IMR-90 (cell line): ENCODE results near the gene MEDAG. TPM values are rescaled to one million over a fixed set of nuclear protein-coding genes. Genes with fewer than 3 reads are reported as not detected.

Experiments used
- ATAC-seq: fragments of 200-7000 bp; cut with Tn5 transposase; 2 replicates; pipeline ENCODE4 v1.9.1; 2020; ENCODE audit warnings: low read depth, mild to moderate bottlenecking, moderate library complexity
- BruUV-seq: library from RNA; stranded (reverse); fragments of 400-500 nt; replicated peaks from 2 replicates; lab custom pipeline; 2021; lab: Mats Ljungman, UMichigan
- CTCF ChIA-PET: fragments of 300-600 bp; formaldehyde crosslinking; extraction: SDS; loops from one replicate; lab custom pipeline; 2021; ENCODE audit warnings: antibody characterized with exemption; lab: Yijun Ruan, JAX
- POLR2A ChIA-PET: fragments of 300-600 bp; sonication (Branson Sonifier 250); formaldehyde crosslinking; loops from one replicate; lab custom pipeline; 2022; ENCODE audit warnings: antibody characterized with exemption; ENCODE audit not compliant: unreplicated experiment; lab: Charles Lee
- DNase-seq: peaks from one replicate; pipeline ENCODE4 v3.0.0; 2013
- H2AFZ ChIP-seq: replicated peaks from 2 replicates; pipeline ENCODE3; 2013; ENCODE audit warnings: low read length, mild to moderate bottlenecking; ENCODE audit not compliant: poor library complexity
- H2AK5ac ChIP-seq: 2 replicates; pipeline ENCODE4 v1.6.1; 2013; ENCODE audit warnings: low read depth, low read length, inconsistent platforms
- H2AK9ac ChIP-seq: replicated peaks from 2 replicates; pipeline ENCODE3; 2013; ENCODE audit warnings: mild to moderate bottlenecking, low read depth, low read length, moderate library complexity; ENCODE audit not compliant: poor library complexity
- H2BK120ac ChIP-seq: 2 replicates; pipeline ENCODE4 v1.6.1; 2013; ENCODE audit warnings: low read depth, low read length, inconsistent platforms
- H2BK15ac ChIP-seq: 3 replicates; pipeline ENCODE4 v1.6.1; 2013; ENCODE audit warnings: low read depth, low read length, inconsistent platforms
- H2BK20ac ChIP-seq: 2 replicates; pipeline ENCODE4 v1.6.1; 2013; ENCODE audit warnings: low read depth, mild to moderate bottlenecking, inconsistent platforms, low read length, moderate library complexity
- H2BK5ac ChIP-seq: 2 replicates; pipeline ENCODE4 v1.6.1; 2013; ENCODE audit warnings: mild to moderate bottlenecking, low read depth, low read length, inconsistent platforms; ENCODE audit not compliant: poor library complexity, severe bottlenecking
- H3K14ac ChIP-seq: replicated peaks from 2 replicates; pipeline ENCODE4 v1.6.1; 2013; ENCODE audit warnings: low read depth, low read length, inconsistent platforms
- H3K18ac ChIP-seq: 2 replicates; pipeline ENCODE4 v1.6.1; 2013; ENCODE audit warnings: low read depth, low read length, control low read depth
- H3K23ac ChIP-seq: 2 replicates; pipeline ENCODE4 v1.6.1; 2013; ENCODE audit warnings: low read depth, low read length, inconsistent platforms
- H3K27ac ChIP-seq: 2 replicates; pipeline ENCODE4 v1.5.1; 2013; ENCODE audit warnings: mild to moderate bottlenecking, control low read depth, low read length; ENCODE audit not compliant: insufficient read depth
- H3K27me3 ChIP-seq: 2 replicates; pipeline ENCODE4 v1.6.1; 2013; ENCODE audit warnings: low read length; ENCODE audit not compliant: control insufficient read depth, insufficient read depth
- H3K36me3 ChIP-seq: 2 replicates; pipeline ENCODE4 v1.6.1; 2013; ENCODE audit warnings: low read length, mixed read lengths; ENCODE audit not compliant: control insufficient read depth, insufficient read depth
- H3K4ac ChIP-seq: 2 replicates; pipeline ENCODE4 v1.6.1; 2013; ENCODE audit warnings: low read depth, low read length, inconsistent platforms
- H3K4me1 ChIP-seq: 2 replicates; pipeline ENCODE4 v1.6.1; 2013; ENCODE audit warnings: low read length, mixed read lengths; ENCODE audit not compliant: control insufficient read depth, insufficient read depth
- H3K4me2 ChIP-seq: 2 replicates; pipeline ENCODE4 v1.6.1; 2013; ENCODE audit warnings: low read depth, mild to moderate bottlenecking, control low read depth, low read length, moderate library complexity
- H3K4me3 ChIP-seq: 2 replicates; pipeline ENCODE4 v1.5.1; 2013; ENCODE audit warnings: low read depth, mild to moderate bottlenecking, control low read depth, low read length, moderate library complexity; ENCODE audit not compliant: insufficient read depth
- H3K56ac ChIP-seq: 2 replicates; pipeline ENCODE4 v1.6.1; 2013; ENCODE audit warnings: low read length, inconsistent platforms; ENCODE audit not compliant: insufficient read depth; ENCODE audit errors: extremely low read depth
- H3K79me1 ChIP-seq, 2 experiments: 2 replicates each; pipeline ENCODE4 v1.6.1; 2013; ENCODE audit warnings: low read length in 2 of 2, inconsistent platforms in 1 of 2, low read depth in 1 of 2
- H3K9ac ChIP-seq: 2 replicates; pipeline ENCODE4 v1.6.1; 2013; ENCODE audit warnings: low read depth, low read length, control low read depth
- H3K9me1 ChIP-seq: 2 replicates; pipeline ENCODE4 v1.6.1; 2013; ENCODE audit warnings: low read length, inconsistent platforms; ENCODE audit not compliant: insufficient read depth
- H3K9me3 ChIP-seq: 2 replicates; pipeline ENCODE4 v1.6.1; 2013; ENCODE audit warnings: low read length; ENCODE audit not compliant: control insufficient read depth, insufficient read depth
- H4K20me1 ChIP-seq: 2 replicates; pipeline ENCODE4 v1.6.1; 2013; ENCODE audit warnings: low read length, inconsistent platforms; ENCODE audit not compliant: insufficient read depth
- H4K5ac ChIP-seq: 2 replicates; pipeline ENCODE4 v1.6.1; 2013; ENCODE audit warnings: mild to moderate bottlenecking, low read depth, low read length, control low read depth
- H4K8ac ChIP-seq, 2 experiments: 2 replicates each; pipeline ENCODE4 v1.6.1; 2013; ENCODE audit warnings: low read depth in 2 of 2, low read length in 2 of 2, control low read depth in 1 of 2, inconsistent platforms in 1 of 2
- H4K91ac ChIP-seq: 2 replicates; pipeline ENCODE4 v1.6.1; 2013; ENCODE audit warnings: low read depth, low read length, inconsistent platforms; ENCODE audit not compliant: insufficient read depth
- BHLHE40 ChIP-seq: fragments of 150-350 bp; IDR thresholded peaks from 2 replicates; pipeline ENCODE4 v1.6.1; 2016; ENCODE audit warnings: mild to moderate bottlenecking, low read depth, low read length
- CEBPB ChIP-seq: IDR thresholded peaks from 2 replicates; pipeline ENCODE4 v1.6.1; 2012; ENCODE audit warnings: low read depth, low read length, improper control_type of control experiment
- CHD1 ChIP-seq: IDR thresholded peaks from 2 replicates; pipeline ENCODE4 v1.6.1; 2012; ENCODE audit warnings: low read depth, low read length, improper control_type of control experiment
- FOS ChIP-seq: fragments of 150-350 bp; IDR thresholded peaks from 2 replicates; pipeline ENCODE4 v1.6.1; 2016; ENCODE audit warnings: low read depth, low read length
- MAFK ChIP-seq: IDR thresholded peaks from 2 replicates; pipeline ENCODE4 v1.6.1; 2012; ENCODE audit warnings: low read depth, low read length, improper control_type of control experiment
- MAZ ChIP-seq: IDR thresholded peaks from 2 replicates; pipeline ENCODE4 v1.6.1; 2012; ENCODE audit warnings: low read depth, mild to moderate bottlenecking, low read length, improper control_type of control experiment, moderate library complexity, borderline replicate concordance
- MXI1 ChIP-seq: IDR thresholded peaks from 2 replicates; pipeline ENCODE4 v1.6.1; 2012; ENCODE audit warnings: low read depth, mild to moderate bottlenecking, low read length, moderate library complexity, borderline replicate concordance
- NFE2L2 ChIP-seq: fragments of 150-350 bp; IDR thresholded peaks from 2 replicates; pipeline ENCODE4 v1.6.1; 2016; ENCODE audit warnings: low read depth, mild to moderate bottlenecking, low read length
- POLR2A ChIP-seq: IDR thresholded peaks from 2 replicates; pipeline ENCODE4 v1.6.1; 2012; ENCODE audit warnings: mild to moderate bottlenecking, low read depth, low read length
- RAD21 ChIP-seq: IDR thresholded peaks from 2 replicates; pipeline ENCODE4 v1.6.1; 2012; ENCODE audit warnings: low read length, improper control_type of control experiment
- RCOR1 ChIP-seq: IDR thresholded peaks from 2 replicates; pipeline ENCODE4 v1.6.1; 2012; ENCODE audit warnings: mild to moderate bottlenecking, low read length, improper control_type of control experiment; ENCODE audit not compliant: insufficient replicate concordance
- RFX5 ChIP-seq: IDR thresholded peaks from 2 replicates; pipeline ENCODE4 v1.8.0; 2012; ENCODE audit warnings: low read depth, mild to moderate bottlenecking, low read length, moderate library complexity
- SMC3 ChIP-seq: fragments of 150-350 bp; IDR thresholded peaks from 2 replicates; pipeline ENCODE4 v1.6.1; 2016; ENCODE audit warnings: low read depth, mild to moderate bottlenecking, antibody characterized with exemption, low read length, moderate library complexity
- USF2 ChIP-seq: fragments of 150-350 bp; IDR thresholded peaks from 2 replicates; pipeline ENCODE4 v1.6.1; 2017; ENCODE audit warnings: mild to moderate bottlenecking, antibody characterized with exemption, low read length, low read depth
- WGBS, 2 experiments: methylation state at CpG; one replicate each; pipeline versions ENCODE4 v1.1.5 to v1.1.7; 2013; ENCODE audit warnings: missing lambda C conversion rate in 2 of 2; ENCODE audit not compliant: insufficient read length in 1 of 2; ENCODE audit errors: extremely low coverage in 2 of 2; 5-methylcytosine and 5-hydroxymethylcytosine counted together
- dilution Hi-C: fragments of 300-500 bp; cut with HindIII; formaldehyde crosslinking; loops from one replicate; pipeline ENCODE4 v1.14.3; 2018; ENCODE audit warnings: low sequenced_read_pairs; ENCODE audit not compliant: unreplicated experiment
- in situ Hi-C: fragments of 300-500 bp; cut with MboI; formaldehyde crosslinking; loops from 3 replicates; pipeline ENCODE4 v1.14.3; 2019; ENCODE audit warnings: low sequenced_read_pairs, inconsistent platforms, mixed read lengths
- intact Hi-C: fragments of 100-400 bp; cut with micrococcal nuclease; formaldehyde crosslinking; loops from 2 replicates; pipeline ENCODE4 v1.10.0; 2022
- polyA plus RNA-seq, 3 experiments: library from polyadenylated mRNA; depleted of rRNA; stranded (reverse); fragments of >200 nt; gene quantifications; 2 replicates each; pipeline ENCODE4 v1.2.3, GENCODE V29; 2012; ENCODE audit warnings: low replicate concordance in 1 of 3
- total RNA-seq: library from RNA; depleted of rRNA; stranded (reverse); fragments of >200 nt; gene quantifications from 2 replicates; pipeline ENCODE4 v1.2.3, GENCODE V29; 2012
- TF ChIP-seq, protein P1 (sequence below): fragments of 150-350 bp; IDR thresholded peaks from 2 replicates; pipeline ENCODE4 v1.6.1; 2016; ENCODE audit warnings: low read depth, mild to moderate bottlenecking, low read length, moderate library complexity, borderline replicate concordance
- TF ChIP-seq, protein P2 (sequence below): conservative IDR thresholded peaks from 2 replicates; pipeline ENCODE4 v1.5.1; 2012; ENCODE audit warnings: mild to moderate bottlenecking, low read depth, low read length, improper control_type of control experiment

Gene MEDAG
- total and polyA plus RNA-seq, 2 of the 4 experiments (the other 2 are of a cell fraction) = 0.32 to 0.36 TPM

GRCh38 chr13:30880856-30881155 is 25.3 kb upstream of the MEDAG start:
- peak overlapping the region; percentile 83 for H2BK15ac ChIP-seq
- peak overlapping the region; percentile 81 for H3K4ac ChIP-seq
- H3K9me1 ChIP-seq = peaks cover 18% of the 10 kb centered on the region
- peak overlapping the region; percentile 81 for H3K56ac ChIP-seq
- WGBS, 2 experiments = no CpG with 5 or more reads among the region's 4 CpGs
- H2AK9ac ChIP-seq = no peak overlapping the region
- CTCF ChIA-PET = interaction anchor here (1.1 kb wide), 1 partner anchor 97 kb away, joined by 3 read pairs; no protein-coding TSS in a partner anchor
- H2BK20ac ChIP-seq = peak overlapping the region; percentile 87
- no peaks in the 10 kb centered on the region for H3K36me3 ChIP-seq
- no peaks in the 10 kb centered on the region for H4K20me1 ChIP-seq
- dilution Hi-C loops = no loop called here
- H2AK5ac ChIP-seq = peak overlapping the region; percentile 83
- ATAC-seq = peak; percentile 89
- H3K4me2 ChIP-seq = peak overlapping the region; percentile 21
- 0 out of 2 replicates have a peak overlapping the region, but pooled peaks have one; percentile 9 for H3K9ac ChIP-seq
- no peak overlapping the region for H3K4me3 ChIP-seq
- peak overlapping the region; percentile 86 for H4K5ac ChIP-seq
- peak overlapping the region; percentile 94 for H4K91ac ChIP-seq
- peak overlapping the region; percentile 51 for H3K23ac ChIP-seq
- peak overlapping the region; percentile 97 for H3K18ac ChIP-seq
- peaks cover 27% of the 10 kb centered on the region for H3K4me1 ChIP-seq
- no peaks in the 10 kb centered on the region for H3K9me3 ChIP-seq
- intact Hi-C loops = loop anchor here (10.0 kb wide), 1 partner anchor 254 kb away; no protein-coding TSS in a partner anchor
- TF ChIP-seq RAD21 (peak; percentile 48), CHD1 (peak; percentile 69; the same call in 1 of the 2 replicates), BHLHE40 (no peak), MXI1 (0 out of 2 replicates have a peak, but pooled peaks have one; percentile 16), CEBPB (peak; percentile 92), USF2 (no peak), RCOR1 (no peak), POLR2A (no peak; the same call in 1 of the 2 replicates), RFX5 (no peak), MAZ (0 out of 2 replicates have a peak, but pooled peaks have one; percentile 22), FOS (peak; percentile 88), NFE2L2 (no peak), MAFK (0 out of 2 replicates have a peak, but pooled peaks have one; percentile 0), SMC3 (no peak)
- TF ChIP-seq, protein P1, sequence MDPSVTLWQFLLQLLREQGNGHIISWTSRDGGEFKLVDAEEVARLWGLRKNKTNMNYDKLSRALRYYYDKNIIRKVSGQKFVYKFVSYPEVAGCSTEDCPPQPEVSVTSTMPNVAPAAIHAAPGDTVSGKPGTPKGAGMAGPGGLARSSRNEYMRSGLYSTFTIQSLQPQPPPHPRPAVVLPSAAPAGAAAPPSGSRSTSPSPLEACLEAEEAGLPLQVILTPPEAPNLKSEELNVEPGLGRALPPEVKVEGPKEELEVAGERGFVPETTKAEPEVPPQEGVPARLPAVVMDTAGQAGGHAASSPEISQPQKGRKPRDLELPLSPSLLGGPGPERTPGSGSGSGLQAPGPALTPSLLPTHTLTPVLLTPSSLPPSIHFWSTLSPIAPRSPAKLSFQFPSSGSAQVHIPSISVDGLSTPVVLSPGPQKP = no peak
- TF ChIP-seq, protein P2, sequence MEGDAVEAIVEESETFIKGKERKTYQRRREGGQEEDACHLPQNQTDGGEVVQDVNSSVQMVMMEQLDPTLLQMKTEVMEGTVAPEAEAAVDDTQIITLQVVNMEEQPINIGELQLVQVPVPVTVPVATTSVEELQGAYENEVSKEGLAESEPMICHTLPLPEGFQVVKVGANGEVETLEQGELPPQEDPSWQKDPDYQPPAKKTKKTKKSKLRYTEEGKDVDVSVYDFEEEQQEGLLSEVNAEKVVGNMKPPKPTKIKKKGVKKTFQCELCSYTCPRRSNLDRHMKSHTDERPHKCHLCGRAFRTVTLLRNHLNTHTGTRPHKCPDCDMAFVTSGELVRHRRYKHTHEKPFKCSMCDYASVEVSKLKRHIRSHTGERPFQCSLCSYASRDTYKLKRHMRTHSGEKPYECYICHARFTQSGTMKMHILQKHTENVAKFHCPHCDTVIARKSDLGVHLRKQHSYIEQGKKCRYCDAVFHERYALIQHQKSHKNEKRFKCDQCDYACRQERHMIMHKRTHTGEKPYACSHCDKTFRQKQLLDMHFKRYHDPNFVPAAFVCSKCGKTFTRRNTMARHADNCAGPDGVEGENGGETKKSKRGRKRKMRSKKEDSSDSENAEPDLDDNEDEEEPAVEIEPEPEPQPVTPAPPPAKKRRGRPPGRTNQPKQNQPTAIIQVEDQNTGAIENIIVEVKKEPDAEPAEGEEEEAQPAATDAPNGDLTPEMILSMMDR = 0 out of 2 replicates have a peak, but pooled peaks have one; percentile 23
- no peak overlapping the region for H2AFZ ChIP-seq
- H4K8ac ChIP-seq = peak overlapping the region; percentile 33 to 90
- peak; percentile 97 for DNase-seq
- H3K27me3 ChIP-seq = no peaks in the 10 kb centered on the region
- H2BK5ac ChIP-seq = peak overlapping the region; percentile 96
- in situ Hi-C loops = no loop called here
- H3K27ac ChIP-seq = peak overlapping the region; percentile 88
- H3K14ac ChIP-seq = peak overlapping the region; percentile 80
- no TSS peak for BruUV-seq
- POLR2A ChIA-PET = no interaction called here
- peak overlapping the region; percentile 92 for H2BK120ac ChIP-seq
- H3K79me1 ChIP-seq = peaks cover 0 to 5% of the 10 kb centered on the region in 2 experiments; a peak in 1 of 4 replicates
